Umbilical cord (tissue), 2 donors: Measurements from ENCODE around the gene ADAMTS13. TPM values are rescaled to one million over a fixed set of nuclear protein-coding genes. Genes with fewer than 3 reads are reported as not detected.

Source experiments
- DNase-seq: peaks from one replicate; pipeline ENCODE4 v3.0.0-alpha.2; 2015; ENCODE audit warnings: low spot score
- total RNA-seq: library from RNA; depleted of rRNA; stranded (reverse); fragments of >200 nt; gene quantifications from one replicate; pipeline ENCODE4 v1.2.3, GENCODE V29; 2014; ENCODE audit warnings: low replicate concordance; ENCODE audit not compliant: insufficient read depth

ADAMTS13 gene
- total RNA-seq, 1 donor from 2014 or later = 2.2 TPM

DNA sequence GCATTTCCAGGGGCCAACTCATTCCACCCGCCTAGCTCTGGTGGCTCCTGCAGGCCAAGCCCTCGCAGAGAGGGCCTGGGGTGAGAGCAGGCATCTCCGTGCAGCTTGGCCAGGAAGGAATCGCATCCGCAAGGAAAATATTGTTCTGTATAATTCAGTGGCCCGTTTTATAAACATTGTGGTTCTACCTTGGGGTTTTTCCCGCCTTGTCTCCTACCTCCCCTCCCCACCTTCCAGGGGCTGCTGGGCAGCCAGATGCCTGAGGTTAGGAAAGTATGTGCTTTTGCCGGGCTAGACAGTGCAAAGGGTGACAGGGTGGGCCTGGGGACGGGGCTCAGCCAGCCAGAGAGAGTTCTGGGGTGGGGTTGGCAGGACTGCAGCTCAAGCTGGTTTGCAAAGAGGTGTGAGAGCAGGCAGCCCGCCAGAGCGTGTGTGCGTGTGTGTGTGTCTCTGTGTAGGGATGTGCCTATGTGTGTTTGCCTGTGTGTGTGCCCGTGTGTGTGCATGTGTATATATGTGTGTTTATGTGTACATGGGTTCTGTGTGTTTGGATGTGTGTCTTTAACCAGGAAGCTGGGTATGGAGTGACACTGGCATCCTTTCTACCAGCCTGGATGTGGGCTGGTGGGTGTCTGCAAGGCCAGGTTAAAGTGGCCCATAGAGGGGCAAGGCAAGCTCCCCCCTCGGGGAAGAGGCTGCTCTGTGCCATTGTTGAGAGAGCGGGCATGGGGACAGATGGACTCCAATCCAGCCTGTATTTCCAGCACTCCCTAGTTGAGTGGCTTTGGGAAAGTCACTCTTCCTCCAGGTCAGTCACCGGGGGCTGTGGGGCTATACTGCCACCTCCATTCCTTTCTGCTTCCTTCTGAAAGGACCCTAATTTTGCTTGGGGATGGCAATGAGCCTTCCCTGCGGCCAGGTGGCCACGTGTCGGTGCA, 67.4 kb downstream of the ADAMTS13 start:
- DNase-seq = no peak

GRCh38 chr9:133490201-133490681, 68.1 kb downstream of the ADAMTS13 start:
- no peak for DNase-seq

DNA sequence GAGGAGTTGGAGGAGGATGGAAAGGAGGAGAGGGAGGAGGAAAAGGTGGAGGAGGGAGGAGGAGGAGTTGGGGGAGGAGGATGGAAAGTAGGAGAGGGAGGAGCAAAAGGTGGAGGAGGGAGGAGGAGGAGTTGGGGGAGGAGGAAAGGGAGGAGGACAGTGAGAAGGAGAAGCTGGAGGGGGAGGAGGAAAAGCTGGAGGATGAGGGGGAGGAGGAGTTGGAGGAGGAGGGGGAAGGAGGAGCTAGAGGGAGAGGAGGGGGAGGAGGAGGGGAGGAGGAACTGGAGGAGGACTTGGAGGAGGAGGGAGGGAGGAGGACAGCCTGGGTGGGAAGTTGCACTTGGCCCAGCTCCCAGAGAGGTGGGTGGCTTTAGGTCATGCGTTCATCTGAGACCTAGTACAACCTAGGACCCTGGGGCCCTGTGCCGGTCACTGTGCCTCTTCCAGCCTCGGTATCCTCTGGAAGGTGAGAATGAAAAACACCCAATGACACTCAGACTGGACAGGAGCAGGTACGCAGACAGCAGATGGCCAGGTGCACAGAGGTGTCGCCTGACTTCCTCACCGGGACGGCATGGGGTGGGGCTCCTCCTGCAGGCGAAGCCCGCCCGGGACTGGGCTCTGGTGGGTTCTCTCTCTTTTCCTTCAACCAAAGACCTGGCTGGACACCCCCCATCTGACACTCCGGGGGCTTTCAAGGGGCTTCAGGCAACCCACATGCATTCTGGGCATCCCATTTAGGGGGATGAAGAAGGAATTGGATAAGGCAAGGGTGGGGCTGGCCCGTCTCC, 68.9 kb downstream of the ADAMTS13 start:
- no peak for DNase-seq

GRCh38 chr9:133491656-133491925, 69.4 kb downstream of the ADAMTS13 start:
- DNase-seq = no peak

- DNase-seq = no peak
Measured at GRCh38 chr9:133492061-133493021, 70.2 kb downstream of the ADAMTS13 start.

DNA sequence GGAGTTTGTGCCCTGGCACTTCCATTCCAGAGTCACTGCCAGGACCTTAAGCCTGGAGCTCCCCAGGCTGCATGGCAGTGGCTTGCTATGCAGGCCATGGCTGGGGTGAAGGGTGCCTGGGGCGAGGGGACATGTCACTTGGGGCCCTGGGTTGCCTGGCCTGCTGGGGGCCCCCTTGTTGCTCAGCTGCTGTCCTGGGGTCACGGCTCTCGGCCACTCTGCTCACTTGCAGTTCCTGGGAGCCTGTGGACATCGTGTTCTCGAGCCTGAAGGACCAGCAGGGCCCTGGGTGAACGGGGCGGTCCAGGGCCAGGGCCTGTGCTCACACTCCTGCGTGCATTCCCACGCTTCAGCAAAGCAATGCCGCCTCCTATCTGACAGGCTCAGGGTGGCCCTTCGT, 71.3 kb downstream of the ADAMTS13 start:
- no peak for DNase-seq

- DNase-seq = no peak
Measured at GRCh38 chr9:133493845-133494540, 71.8 kb downstream of the ADAMTS13 start.

DNA sequence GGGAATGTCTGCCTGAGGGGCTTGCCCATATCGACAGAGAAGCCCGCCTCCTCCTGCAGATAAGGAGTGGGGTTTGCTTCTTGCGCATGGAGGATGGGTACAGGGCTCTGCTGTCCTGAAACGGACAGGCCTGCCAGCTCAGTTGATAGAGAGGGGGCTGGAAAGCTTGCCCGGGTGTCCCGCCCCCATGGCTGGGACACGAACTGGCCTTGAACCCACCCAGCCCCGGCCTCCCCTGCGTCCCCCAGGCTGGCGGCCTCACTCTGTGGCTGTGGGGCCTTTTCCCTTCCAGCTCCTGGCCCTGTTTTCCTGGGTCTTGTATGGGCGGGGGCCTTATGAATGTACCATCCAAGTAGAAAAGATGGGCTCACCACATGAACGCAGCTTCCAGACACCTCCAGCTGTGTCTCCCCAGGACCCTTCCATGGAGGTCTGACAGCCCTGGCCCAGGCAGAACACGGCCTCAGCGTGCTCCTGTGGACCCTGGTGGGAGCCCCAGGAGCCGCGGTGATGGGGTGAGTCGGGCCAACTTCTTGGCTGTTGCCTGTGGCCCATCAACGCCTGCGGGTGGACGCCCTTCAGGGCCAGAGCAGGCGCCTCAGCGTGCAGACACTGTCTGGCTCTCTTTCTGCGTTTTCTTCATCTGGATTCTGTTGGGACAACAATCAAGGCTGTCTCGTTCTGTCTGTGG, 72.6 kb downstream of the ADAMTS13 start:
- no peak for DNase-seq

DNA sequence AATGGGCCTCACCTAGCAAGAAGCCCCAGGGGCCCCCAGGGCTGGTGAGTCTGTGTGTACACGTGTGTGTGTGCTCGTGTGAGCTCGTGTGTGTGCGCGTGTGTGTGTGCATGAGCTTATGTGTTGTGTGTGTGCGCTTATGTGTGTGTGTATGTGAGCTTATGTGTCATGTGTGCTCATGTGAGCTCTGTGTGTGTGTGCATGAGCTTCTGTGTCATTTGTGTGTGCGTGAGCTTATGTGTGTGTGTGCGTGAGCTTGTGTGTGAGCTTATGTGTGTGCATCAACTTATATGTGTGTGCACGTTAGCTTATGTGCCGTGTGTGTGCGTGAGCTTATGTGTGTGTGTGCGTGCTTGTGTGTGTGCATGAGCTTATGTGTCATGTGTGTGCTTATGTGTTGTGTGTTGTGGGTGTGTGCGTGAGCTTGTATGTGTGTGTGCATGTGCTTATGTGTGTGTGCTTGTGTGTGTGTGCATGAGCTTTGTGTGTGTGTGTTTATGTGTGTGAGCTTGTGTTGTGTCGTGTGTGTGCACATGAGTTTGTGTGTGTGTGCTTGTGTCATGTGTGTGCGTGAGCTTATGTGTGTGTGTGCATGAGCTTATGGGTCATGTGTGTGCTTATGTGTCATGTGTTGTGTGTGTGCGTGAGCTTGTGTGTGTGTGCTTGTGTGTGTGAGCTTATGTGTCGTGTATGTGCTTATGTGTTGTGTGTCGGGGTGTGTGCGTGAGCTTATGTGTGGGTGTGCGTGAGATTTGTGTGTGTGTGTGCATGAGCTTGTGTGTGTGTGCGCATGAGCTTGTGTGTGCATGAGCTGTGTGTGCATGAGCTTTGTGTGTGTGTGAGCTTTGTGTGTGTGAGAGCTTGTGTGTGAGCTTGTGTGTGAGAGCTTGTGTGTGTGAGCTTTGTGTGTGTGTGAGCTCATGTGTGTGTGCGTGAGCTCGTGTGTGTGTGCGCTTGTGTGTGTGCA, 73.4 kb downstream of the ADAMTS13 start:
- DNase-seq = no peak

DNA sequence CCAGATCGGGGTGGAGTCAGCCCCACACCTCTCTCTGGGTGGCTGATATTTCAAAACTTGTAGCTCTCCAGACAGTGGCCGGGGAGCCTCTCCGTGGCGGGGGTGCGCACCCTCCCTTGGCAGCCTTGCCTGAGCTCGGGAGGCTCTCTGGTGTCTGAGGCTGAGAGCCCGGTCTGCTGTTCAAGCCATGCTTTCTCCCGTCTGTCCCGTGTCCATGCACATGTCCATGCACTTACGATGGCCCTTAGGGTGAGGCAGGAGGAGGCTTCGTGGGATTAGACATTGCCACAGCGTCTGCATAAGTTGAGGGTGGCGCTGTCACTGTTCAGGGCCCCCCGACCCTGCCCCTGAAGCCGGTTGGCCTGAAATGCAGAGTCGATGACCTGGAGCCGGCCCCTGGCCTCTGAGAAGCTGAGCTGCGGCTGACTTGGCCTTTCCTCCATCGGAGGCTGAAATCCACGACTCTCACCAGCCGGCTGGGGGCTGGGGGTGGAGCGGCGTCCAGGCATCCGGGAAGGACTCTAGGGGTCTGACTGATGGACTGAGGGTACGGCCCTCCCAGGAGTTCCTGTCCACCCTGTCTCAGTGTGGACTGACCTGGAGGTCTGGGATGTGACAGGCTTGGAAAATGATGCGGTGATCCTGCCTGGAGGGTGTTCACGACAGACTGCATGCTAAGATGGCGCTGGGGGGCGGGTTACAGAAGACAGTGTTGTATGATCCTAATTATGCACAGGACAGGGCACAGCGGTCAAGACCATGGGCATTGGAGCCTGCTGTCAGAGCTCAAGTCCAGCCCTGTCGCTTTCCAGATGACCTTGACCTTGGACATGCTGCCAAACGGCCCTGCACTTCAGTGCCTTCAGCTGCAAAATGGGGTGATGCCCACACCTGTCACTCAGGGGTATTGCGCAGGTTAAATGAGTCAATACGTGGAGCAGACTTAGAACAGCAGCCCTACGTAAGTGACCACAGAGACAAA, 75.0 kb downstream of the ADAMTS13 start:
- no peak for DNase-seq

- no peak for DNase-seq
Measured at GRCh38 chr9:133499132-133499891, 77.1 kb downstream of the ADAMTS13 start.

- no peak for DNase-seq
Measured at GRCh38 chr9:133499892-133500270, 77.7 kb downstream of the ADAMTS13 start.

DNA sequence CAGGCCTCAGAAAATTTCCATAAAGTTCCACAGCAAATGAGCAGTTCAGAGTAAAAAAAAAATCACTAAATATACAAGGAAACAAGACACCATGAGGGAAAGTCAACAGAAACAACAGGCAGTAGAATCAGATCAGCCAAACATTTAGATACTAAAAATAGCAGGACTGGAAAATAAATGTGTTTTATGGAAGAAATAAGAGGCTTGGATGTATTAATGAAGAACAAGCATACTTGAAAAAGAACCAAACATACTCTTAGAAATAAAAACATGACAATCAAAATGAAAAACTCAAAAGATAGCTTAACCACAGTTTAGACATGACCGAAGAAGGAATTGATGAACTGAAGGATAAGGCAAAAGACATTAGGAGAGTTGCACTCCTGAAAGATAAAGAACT, 79.9 kb downstream of the ADAMTS13 start:
- DNase-seq = no peak

GRCh38 chr9:133505186-133505830, 83.1 kb downstream of the ADAMTS13 start:
- no peak for DNase-seq

GRCh38 chr9:133505901-133506652, 83.9 kb downstream of the ADAMTS13 start:
- DNase-seq = no peak

DNA sequence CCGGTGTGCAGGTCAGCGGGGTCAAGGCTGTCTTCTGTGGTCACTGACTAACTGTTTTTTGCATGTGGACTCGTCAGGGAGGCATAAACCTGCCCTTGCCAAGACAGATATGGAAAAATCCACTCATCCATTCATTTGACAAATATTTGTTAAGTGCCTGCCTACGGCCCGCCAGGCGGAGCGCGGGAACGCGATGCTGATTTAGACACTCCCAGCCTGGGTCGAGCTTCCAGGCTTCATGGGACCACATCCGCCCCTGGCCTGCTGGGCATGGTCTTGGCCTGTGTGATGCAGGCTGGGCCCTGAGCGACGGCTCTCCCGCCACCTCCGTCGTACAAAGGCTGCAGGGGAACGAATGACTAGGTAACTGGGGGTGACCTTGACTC, 84.5 kb downstream of the ADAMTS13 start:
- no peak for DNase-seq
